ENCODE results near the gene OR5AC2.

OR5AC2 gene, protein sequence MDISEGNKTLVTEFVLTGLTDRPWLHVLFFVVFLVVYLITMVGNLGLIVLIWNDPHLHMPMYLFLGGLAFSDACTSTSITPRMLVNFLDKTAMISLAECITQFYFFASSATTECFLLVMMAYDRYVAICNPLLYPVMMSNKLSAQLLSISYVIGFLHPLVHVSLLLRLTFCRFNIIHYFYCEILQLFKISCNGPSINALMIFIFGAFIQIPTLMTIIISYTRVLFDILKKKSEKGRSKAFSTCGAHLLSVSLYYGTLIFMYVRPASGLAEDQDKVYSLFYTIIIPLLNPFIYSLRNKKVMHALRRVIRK

DNA sequence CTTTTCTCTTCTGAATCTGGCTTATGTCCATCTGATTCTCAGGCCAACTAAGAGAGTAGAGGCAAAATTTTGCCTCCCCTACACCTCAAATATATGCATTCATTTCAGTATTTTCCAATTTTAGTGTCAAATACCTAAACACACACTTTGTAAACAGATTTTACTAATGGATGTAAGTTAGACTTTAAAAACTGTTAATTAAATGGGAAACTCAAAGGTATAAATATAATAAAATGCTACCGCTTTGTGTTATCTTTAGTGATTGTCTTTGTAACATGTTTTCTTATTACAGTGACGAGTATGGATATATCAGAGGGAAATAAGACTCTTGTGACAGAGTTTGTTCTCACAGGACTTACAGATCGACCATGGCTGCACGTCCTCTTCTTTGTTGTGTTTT is at the start of gene OR5AC2:
OR5AC2 (plus strand) TSS at position 301 of the 400 bp plus-strand sequence; CDS start at position 301, 0 bp downstream.
- no peak for DNase-seq (ENCODE audit: low read depth in 2 of 2)

DNA sequence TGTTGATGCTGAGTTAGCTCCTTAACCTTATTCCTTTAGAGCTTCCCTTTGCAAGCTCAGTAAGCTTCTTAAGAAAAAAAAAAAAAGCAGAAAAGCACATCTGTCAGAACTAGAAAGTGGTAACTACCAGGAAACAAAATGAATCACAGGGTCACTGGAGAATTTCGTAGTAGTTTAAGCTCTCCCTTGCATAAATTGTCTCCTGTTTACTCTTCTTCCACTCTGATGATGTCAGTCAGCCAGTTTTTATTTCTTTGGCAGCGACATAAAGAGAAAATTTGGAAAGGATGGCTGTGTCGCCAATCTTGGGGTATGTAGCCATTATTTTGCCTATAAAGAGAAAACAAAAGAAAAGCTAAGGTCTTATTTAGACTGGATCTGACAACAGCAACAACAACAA is 48.7 kb upstream of the OR5AC2 start:
- no peak for DNase-seq (ENCODE audit: low read depth in 2 of 2)

DNA sequence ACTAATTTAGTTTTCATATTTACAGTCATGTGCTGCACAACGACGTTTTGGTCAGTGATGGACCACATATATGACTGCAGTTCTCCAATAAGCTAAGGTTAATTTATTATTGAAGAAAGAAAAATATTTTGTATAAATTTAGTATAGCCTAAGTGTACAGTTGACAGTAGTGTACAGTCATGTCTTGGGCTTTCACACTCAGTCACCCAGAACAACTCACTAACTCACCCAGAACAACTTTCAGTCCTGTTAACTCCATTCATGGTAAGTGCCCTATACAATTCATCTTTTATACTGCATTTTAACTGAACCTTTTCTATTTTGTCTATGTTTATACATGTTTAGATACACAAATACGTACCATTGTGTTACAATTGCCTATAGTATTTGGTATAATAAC is 48.1 kb upstream of the OR5AC2 start:
- no peak for DNase-seq (ENCODE audit: low read depth in 2 of 2)

DNA sequence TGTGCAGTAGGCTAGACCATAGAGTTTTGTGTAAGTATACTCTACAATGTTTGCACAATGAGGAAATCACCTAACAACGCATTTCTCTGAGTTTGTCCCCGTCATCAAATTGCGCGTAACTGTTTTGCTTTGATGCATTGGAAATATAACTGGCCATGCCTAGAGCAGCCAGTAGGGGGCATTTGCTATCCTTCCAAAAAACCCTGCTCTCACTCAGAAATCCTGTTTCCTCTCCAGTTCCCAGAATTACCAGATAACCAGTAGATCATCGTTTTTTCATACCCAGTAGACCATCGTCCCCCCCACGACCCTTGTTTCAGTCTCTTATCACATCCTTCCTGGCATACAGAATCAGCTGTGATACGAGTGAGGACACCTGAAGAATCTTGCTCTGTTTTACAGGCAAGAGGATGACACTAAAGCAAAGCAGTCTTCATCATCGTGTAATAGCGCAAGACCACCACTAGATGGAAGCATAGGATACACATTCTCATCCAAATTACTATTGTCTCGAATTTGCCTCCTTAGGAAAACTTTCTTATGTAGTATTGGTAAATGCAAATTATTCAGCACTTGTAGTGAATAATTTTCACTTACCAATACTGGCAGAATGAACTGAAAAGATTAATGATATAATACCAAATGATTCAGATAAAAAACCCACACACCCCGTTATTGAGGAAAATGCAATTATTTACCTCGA is 47.5 kb upstream of the OR5AC2 start:
- peak; percentile 34 to 44 for DNase-seq (ENCODE audit: low read depth in 2 of 2)

DNA sequence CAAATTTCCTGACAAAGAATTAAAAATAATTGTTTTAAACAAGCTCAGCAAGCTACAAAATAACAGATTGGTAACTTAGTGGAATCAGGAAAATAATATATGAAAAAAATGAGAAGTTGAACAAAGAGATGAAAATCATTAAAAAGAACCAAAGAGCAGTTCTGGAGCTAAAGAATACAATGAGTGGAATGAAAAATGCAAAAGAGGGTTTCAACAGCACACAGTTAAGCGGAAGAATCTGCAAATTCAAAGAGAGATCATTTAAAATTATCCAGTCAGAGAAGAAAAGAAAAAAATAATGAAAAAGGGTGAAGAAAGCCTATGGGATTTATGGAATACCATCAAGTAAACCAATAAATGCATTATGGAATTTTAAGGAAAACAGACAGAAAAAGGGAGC is 45.6 kb upstream of the OR5AC2 start:
- DNase-seq (ENCODE audit: low read depth in 2 of 2): no peak

DNA sequence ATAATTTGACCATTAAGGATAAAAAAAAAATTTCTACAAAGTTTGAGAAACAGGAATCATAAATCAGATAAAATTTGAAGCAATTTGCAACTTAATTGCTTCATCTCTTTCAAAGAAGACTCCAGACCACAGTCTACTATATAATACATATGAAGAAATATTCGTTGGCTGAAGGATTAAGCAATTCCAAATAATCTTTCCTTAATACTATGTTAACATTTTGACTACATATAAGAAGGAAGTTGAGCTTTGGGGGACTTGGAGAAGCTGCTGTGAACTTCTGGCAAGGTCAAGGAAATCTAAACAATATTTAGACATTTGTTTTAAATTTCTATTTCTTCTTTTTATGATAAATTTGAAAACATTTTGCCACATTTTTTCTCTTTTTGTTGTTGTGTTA is 38.4 kb upstream of the OR5AC2 start:
- no peak for DNase-seq (ENCODE audit: low read depth in 2 of 2)

DNA sequence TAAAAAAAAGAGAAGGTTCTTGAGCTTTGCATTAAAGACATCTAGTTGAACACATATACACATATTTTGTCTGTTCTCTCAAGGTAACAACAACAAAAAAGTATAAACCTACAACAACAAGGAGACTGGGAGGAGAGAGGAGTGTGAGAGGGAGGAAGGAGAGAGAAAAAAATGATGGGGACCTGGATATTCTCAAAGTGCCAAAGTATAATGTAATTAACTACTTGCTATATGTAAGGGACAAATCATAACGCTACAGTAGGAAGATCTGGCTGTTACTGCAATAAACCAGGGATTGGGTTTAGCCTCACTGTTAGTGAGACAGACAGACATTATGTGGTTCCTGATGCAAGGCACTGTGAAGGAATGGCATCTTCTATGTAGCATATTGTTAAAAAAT is 37.7 kb upstream of the OR5AC2 start:
- no peak for DNase-seq (ENCODE audit: low read depth in 2 of 2)

DNA sequence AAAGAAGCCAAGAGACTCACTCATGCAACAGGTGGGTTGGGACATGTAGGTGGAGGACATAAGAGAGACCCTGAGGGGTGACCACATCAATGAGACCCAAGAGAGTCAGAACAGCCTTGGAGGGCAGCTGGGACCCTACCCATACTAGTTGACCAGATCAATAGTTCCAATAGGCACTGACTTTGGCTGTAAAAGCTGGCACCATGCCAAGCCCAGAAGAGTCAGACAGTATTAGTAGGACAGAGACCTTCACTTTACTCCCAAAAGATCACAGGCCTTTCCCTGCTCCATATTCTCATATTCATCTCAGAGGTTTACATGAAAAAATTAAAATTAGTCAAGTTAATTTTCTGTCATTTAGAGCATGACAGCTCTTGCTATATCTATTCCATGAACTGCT is 30.9 kb upstream of the OR5AC2 start:
- no peak for DNase-seq (ENCODE audit: low read depth in 2 of 2)

DNA sequence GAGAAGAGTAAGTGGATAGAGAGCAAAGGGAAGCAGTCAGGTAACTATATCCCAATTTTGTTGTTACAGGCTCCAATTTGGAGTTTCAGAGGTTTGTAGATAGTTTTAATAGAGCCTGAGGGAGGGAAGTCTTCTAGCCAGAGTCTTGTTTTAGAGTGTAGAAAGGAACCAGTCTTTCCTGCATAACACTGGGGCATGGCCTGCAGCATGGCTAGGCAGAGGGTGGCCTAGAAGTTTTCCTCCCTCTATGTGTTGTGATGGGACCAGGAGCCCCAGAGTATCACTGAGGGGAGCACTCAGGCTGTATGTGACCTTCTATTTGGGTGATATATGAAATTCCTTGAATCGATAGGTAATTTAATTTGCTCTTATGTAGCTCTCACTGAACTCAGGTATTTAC is 29.3 kb upstream of the OR5AC2 start:
- no peak for DNase-seq (ENCODE audit: low read depth in 2 of 2)

DNA sequence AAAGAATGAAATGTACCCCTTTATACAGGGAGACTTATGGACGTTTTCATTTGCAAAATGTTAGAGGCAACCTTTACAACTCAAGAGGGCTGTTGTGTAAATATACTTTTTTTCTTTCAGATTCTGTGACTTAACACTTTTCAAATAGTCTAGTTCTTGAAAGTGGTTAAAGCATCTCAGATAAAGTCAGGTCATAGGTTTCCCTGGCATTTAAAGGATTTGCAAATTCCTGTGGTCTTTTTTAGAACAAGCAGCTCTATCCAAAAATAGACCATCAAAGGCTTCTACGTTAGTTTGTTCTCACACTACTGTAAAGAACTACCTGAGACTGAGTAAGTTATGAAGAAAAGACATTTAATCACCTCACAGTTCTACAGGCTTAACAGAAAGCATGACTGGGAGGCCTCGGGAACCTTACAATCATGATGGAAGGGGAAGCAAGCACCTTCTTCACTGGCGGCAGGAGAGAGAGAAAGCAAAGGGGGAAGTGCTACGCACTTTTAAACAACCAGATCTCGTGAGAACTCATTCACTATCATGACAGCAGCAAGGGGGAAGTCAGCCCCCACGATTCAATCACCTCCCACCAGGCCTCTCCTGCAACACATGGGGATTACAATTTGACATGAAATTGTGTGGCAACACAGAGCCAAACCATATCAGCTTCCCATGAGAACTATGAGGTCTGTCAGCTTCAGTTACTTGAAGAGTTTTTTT is 28.6 kb upstream of the OR5AC2 start:
- DNase-seq (ENCODE audit: low read depth in 2 of 2): no peak

DNA sequence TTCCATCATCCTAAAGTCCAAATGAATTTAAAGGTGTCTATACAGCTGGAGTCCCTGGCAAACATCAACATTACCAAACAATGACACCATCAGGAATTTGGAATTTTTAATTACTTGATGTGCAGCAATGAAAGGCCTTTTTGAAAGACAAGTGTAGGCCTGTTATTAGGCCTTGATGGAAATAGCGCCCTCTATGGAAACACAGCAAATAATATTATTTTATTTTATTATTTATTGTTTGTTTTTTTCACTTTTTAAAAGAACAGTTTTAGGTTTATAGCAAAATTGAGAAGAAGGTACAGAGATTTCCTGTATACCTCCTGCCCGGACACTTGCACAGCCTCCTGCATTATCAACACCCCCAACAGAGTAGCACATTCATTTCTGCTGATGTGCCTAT is 18.1 kb upstream of the OR5AC2 start:
- DNase-seq (ENCODE audit: low read depth in 2 of 2): no peak

DNA sequence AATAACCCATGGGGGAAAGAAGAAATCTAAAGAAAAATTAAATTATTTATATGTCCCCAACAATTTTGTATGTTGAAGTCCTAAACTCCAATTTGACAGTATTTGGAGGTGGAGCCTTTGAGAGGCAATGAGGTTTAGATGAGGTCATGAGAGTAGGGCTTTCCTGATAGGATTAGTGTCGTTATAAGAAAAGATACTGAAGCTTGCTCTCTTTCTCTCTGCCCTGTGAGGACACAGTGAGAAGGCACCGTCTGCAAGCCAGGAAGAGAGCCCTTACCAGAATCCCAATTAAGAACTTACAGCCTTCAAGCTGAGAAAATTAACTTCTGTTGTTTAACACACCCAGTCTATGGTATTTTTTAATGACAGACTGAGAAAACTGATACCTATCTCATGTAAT is 16.1 kb upstream of the OR5AC2 start:
- DNase-seq (ENCODE audit: low read depth in 2 of 2): no peak

DNA sequence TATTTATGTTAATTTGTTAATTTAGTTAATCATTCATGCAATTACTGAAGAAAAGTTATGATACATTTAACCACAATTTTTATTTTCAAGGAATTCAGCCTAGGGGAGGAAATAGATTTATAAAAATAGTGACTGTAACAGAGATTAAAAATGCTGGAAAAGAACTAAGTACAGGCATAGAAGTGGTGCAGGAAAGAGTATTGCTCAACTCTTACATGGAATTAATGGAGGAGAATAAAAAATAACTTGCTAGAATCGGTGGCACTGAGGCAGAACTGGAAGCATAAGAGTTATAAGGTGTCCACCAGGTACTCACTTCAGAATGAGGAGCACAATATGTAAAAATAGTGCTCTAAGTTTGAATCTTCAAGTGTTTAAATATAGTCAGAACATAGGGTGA is 13.5 kb upstream of the OR5AC2 start:
- DNase-seq (ENCODE audit: low read depth in 2 of 2): no peak

DNA sequence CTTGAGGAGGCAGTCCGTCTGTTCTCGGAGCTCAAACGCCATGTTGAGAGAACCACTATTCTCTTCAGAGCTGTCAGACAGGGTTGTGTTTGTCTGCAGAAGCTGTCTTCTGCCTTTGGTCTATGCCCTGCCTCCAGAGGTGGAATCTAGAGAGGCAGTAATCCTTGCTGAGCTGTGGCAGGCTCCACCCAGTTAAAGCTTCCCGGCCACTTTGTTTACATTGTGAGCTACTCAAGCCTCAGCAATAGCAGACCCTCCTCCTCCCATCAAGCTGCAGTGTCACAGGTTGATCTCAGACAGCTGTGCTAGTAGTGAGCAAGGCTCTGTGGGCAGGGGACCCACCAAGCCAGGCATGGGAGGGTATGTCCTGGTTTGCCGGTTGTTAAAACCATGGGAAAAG is 8.9 kb downstream of the OR5AC2 start:
- DNase-seq (ENCODE audit: low read depth in 2 of 2): no peak

DNA sequence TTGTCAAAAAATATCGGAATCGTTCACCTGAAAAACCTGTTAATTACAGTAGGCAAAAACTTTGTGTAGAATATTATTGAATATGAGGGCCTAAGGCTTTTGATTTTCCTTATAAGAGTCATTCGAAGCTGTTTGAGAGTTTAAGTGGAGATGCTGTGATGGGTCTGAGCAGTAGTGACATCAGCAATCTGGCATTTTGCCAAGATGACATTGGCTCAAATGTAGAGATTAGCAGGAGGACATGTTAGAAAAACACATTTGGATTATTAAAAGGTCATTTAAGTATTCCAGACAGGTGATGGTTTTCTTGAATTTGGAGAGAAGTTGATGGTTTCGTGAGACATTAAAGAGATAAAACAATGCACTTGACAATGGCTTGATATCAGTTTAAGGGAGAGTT is 12.9 kb downstream of the OR5AC2 start:
- no peak for DNase-seq (ENCODE audit: low read depth in 2 of 2)

DNA sequence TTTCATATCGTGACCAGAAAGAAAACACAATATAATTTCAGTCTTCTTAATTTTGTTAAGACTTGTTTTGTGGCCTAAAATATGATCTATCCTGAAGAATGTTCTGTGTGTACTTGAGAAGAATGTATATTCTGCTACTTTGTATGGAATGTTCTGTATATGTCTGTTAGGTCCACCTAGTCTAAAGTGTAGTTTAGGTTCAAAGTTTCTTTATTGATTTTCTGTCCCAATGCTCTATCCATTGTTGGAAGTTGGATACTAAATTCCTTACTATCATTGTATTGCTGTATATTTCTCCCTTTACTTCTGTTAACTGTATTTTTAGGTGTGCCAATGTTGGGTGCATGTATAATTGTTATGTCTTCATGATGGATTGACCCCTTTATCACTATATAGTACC is 21.2 kb downstream of the OR5AC2 start:
- DNase-seq (ENCODE audit: low read depth in 2 of 2): no peak

DNA sequence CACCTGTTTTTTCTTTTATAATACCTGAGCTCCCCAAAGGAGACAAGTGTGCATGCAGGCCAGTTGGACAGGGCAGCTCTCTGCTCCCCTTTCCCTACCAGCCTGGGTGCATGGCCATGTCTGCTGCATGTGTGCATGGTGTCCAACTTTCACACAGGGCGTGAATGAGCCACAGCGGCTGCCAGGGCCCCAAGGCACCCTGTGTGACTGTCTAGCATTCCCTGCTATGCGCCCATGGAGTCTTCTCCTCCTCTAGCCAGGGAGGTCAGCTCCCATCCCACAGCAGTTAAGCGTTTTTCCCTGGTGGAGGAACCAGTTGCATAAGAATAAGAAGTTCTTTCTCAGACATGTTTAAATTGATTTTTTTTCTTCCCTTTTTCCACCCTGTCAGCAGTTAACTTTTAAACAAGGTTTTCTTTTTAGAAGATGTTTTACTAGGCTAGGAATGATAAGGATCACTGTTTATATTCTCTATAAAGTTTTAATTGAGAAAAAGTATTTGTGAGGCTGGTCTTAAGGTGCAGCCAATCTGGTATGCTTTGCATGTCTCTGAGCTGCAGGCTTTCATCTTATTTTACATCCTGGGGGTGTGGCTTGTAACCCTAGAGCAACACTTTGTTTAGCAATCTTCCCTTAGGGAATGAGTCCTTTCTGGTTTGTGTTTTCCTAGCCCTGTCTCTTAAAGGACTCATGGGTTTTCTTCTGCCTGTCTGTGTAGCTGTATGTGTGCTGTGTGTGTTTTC is 23.0 kb downstream of the OR5AC2 start:
- DNase-seq (ENCODE audit: low read depth in 2 of 2): no peak

DNA sequence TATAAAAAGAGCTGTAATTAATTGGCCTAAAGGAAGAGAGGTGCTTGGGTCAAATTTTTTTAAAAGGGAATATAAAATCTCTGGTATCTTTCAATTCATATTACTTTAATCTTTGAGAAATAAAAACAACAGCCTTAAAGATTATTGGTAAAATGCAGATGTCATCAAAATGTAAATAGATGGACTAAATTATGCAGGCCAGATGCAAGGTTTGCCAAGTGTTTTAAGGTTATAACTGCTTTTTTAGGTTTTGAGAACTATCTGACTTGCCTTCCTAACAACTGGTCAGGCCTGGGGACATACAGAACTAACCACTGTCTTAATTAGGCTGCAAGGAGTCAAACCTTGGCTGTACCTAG is 23.6 kb downstream of the OR5AC2 start:
- no peak for DNase-seq (ENCODE audit: low read depth in 2 of 2)

DNA sequence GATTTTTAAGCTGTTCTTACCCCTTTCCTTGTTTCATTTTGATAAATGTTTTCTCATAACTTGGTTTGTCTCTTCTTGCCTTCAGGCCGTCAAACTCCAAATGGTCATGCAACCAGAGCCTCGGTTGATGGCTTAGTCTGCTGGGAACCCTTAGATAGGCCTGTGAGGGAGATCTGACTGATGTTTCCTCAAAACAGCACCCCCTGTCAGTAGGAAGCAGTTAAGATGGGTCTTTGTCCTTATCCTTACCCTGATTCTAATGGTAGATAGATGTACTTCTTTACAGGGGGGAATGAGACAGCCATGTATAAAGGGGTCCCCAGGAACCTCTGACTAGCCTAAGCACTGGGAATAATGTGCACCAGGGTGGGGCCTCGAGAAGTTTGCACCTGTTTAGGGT is 27.3 kb downstream of the OR5AC2 start:
- no peak for DNase-seq (ENCODE audit: low read depth in 2 of 2)

DNA sequence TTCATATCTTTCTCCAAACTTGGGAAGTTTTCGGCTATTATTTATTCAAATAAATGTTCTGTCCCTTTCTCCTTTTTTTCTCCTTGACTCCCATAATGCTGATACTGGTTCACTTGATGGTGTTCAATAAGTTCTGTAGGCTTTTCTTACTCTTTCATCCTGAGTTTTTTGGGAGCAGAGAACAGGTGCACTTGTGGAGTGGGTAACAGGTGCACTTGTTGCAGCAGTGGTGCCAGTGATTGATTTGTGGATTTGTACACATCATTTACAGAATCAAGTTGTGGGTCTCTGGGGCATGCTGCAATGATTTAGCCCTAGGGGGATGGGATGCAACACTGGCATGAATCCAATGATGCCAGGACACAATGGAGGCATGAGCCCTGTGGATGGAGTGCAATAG is 28.7 kb downstream of the OR5AC2 start:
- DNase-seq (ENCODE audit: low read depth in 2 of 2): no peak

DNA sequence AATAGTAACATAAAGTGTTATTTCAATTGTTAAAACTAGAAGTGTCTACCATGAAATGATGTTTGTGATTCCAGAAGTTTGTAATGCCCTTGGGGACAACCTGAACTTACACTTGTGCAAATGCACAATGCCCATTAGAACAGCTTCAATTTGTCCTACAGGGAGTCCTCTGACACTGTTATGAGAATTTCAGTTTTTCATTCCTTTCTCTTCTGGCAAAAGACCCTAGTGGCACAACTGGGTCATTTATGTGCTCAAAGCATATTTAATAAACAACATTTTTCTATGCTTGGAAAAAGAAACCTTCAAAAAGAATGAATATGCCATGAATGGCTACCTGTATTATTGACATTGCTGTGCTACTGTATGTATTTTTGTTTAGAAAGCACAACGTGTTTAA is 43.4 kb downstream of the OR5AC2 start, which contains the start of gene OR5H1:
OR5H1 (plus strand) TSS at position 301 of the 400 bp plus-strand sequence. CDS start 1,977 bp downstream, outside the sequence.
- DNase-seq (ENCODE audit: low read depth in 2 of 2): no peak

DNA sequence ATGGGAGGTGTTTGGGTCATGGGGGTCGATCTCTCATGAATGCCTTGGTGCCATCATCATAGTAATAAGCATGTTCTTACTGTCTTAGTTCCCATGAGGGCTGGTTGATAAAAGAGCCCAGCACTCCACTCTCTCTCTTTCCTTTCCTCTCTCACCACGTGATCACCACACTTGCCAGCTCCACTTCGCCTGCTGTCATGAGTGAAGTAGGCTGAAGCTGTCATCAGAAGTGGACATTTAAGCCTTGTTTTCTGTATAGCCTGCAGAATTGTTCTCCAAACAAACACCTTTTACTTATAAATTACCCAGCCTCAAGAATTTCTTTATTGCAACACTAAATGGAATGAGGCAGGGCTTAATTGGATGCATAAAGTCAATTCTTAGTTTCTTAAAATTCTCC is 49.7 kb downstream of the OR5AC2 start:
- DNase-seq (ENCODE audit: low read depth in 2 of 2): no peak
